ENCODE results near the gene CARMIL1. TPM values are rescaled to one million over a fixed set of nuclear protein-coding genes. Genes with fewer than 3 reads are reported as not detected.

CARMIL1 gene
- total RNA-seq, 1 donor from 2014 or later, result 30.4 TPM

DNA sequence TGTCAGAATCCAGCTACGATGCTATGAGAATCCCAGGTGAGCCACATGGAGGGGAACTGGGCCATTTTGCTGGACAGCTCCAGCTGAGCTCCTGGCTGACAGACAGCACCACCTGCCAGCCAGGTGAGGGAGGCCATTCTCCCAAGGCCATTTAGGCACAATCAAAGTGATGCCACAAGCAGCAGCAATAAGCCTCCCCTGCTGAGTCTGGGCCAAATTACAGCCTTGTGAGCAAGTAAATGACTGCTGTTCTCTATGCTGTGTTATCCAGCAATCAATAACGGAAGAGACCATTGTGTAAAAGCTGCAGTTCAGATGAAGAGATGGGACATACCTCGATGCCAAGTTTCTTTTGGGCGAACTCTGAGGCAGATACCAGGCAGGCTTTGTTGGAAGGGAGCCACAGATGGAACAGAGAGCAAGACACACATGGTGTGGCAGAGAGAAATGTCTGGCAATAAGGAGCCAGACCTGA, 358.8 kb downstream of the CARMIL1 start:
- ATAC-seq (no peak), DNase-seq (no peak)
- H3K4me1 ChIP-seq, result no peaks in the 10 kb centered on the region
- H3K27ac ChIP-seq, result no peak overlapping the region
- TF ChIP-seq, protein P1, sequence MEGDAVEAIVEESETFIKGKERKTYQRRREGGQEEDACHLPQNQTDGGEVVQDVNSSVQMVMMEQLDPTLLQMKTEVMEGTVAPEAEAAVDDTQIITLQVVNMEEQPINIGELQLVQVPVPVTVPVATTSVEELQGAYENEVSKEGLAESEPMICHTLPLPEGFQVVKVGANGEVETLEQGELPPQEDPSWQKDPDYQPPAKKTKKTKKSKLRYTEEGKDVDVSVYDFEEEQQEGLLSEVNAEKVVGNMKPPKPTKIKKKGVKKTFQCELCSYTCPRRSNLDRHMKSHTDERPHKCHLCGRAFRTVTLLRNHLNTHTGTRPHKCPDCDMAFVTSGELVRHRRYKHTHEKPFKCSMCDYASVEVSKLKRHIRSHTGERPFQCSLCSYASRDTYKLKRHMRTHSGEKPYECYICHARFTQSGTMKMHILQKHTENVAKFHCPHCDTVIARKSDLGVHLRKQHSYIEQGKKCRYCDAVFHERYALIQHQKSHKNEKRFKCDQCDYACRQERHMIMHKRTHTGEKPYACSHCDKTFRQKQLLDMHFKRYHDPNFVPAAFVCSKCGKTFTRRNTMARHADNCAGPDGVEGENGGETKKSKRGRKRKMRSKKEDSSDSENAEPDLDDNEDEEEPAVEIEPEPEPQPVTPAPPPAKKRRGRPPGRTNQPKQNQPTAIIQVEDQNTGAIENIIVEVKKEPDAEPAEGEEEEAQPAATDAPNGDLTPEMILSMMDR (IDR thresholded peaks at IDR 0.05), result no peak
- intact Hi-C loops (cut with DNase I), result no loop called here
- H3K27me3 ChIP-seq (ENCODE audit: low read depth), result no peaks in the 10 kb centered on the region
- no peaks in the 10 kb centered on the region for H3K36me3 ChIP-seq
- no peaks in the 10 kb centered on the region for H3K9me3 ChIP-seq
- H3K4me3 ChIP-seq, result no peak overlapping the region

DNA sequence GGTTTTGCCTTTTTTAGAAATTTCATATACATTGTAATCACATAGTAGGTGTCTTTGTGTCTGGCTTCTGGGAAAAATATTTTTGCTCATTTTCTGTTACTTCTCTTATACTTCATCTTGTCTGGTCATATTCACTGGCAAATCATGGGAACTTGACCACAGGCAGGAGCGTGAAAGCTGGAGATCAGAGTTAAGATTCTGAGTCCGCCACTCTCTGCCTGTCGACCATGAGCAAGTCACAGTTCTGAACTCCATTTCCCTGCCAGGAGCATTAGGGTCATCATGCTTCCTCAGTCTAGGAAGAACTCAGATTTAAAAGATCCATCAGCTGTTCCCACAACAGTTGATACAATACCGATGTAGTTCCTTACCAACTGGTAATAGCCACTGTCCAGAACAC, 360.5 kb downstream of the CARMIL1 start:
- H3K36me3 ChIP-seq, result no peaks in the 10 kb centered on the region
- no peaks in the 10 kb centered on the region for H3K27me3 ChIP-seq (ENCODE audit: low read depth)
- no peak for DNase-seq
- no peak overlapping the region for H3K27ac ChIP-seq
- no peak overlapping the region for H3K4me3 ChIP-seq
- intact Hi-C loops (cut with DNase I), result no loop called here
- TF ChIP-seq, protein P1 (IDR thresholded peaks at IDR 0.05), result no peak
- ATAC-seq, result no peak
- no peaks in the 10 kb centered on the region for H3K4me1 ChIP-seq
- H3K9me3 ChIP-seq, result no peaks in the 10 kb centered on the region

DNA sequence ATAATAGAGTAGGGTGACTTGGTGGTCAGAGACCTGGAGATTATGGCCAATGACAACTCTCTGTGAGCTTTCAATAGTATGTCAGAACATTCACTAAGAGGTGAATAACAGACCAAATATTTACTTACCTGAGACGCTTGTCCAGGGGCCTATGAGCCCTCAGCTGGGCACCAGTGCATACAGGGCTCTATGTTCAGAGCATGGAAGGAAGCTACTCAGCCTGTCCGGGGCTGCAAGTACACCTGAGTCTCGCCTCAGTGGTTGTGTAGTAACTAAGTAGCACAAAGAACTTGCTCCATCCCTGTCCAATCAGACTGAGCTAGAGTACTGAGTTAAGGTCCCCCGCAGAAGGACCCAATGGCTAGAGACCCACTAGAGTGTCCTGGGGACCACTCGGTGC, 361.3 kb downstream of the CARMIL1 start:
- ATAC-seq, result no peak
- no peaks in the 10 kb centered on the region for H3K36me3 ChIP-seq
- no peak overlapping the region for H3K4me3 ChIP-seq
- TF ChIP-seq, protein P1 (IDR thresholded peaks at IDR 0.05), result no peak
- DNase-seq, result no peak
- no peaks in the 10 kb centered on the region for H3K4me1 ChIP-seq
- intact Hi-C loops (cut with DNase I), result no loop called here
- no peak overlapping the region for H3K27ac ChIP-seq
- H3K9me3 ChIP-seq, result no peaks in the 10 kb centered on the region
- H3K27me3 ChIP-seq (ENCODE audit: low read depth), result no peaks in the 10 kb centered on the region

DNA sequence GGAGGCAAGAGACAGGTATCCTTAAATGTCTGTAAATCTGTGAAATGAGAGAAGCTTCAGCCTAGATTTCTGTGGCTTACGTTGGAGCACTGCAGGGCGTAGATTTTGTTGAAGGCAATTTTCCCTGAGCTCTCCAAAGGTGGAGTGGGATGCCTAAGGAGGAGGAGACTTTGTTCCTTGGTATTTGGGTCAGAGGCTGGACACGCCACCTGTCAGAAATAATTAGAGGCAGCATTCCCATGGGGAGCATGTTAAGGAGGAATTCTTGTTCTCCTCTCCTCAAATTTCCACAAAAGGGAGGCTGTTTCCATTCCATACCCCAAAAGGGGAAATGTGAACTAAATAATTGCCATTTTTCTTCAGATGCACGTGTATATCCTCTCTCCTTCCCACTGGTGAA, 361.7 kb downstream of the CARMIL1 start:
- no peak for ATAC-seq
- no peaks in the 10 kb centered on the region for H3K27me3 ChIP-seq (ENCODE audit: low read depth)
- no peaks in the 10 kb centered on the region for H3K9me3 ChIP-seq
- intact Hi-C loops (cut with DNase I), result no loop called here
- TF ChIP-seq, protein P1 (IDR thresholded peaks at IDR 0.05), result no peak
- H3K4me3 ChIP-seq, result no peak overlapping the region
- H3K4me1 ChIP-seq, result no peaks in the 10 kb centered on the region
- no peak for DNase-seq
- H3K36me3 ChIP-seq, result no peaks in the 10 kb centered on the region
- no peak overlapping the region for H3K27ac ChIP-seq

DNA sequence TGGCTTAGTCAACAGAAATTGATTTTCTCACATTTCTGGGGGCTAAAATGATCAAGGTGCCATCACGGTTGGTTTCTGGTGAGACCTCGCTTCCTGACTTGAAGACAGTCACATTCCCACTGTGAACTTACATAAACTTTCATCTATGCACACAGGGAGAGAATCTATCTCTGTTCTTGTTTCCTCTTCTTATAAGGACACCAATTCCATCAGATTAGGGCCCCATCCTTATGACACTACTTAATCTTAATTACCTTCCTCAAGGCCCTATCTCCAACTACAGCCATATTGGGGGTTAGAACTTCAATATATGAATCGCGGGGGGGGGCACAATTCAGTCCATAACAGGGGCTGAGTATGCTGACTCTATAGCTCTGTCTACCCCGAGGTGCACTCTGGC, 362.2 kb downstream of the CARMIL1 start:
- ATAC-seq (no peak), DNase-seq (no peak)
- no peaks in the 10 kb centered on the region for H3K36me3 ChIP-seq
- TF ChIP-seq, protein P1 (IDR thresholded peaks at IDR 0.05), result no peak
- no peaks in the 10 kb centered on the region for H3K9me3 ChIP-seq
- H3K4me3 ChIP-seq, result no peak overlapping the region
- H3K27ac ChIP-seq, result no peak overlapping the region
- H3K4me1 ChIP-seq, result no peaks in the 10 kb centered on the region
- H3K27me3 ChIP-seq (ENCODE audit: low read depth), result no peaks in the 10 kb centered on the region
- intact Hi-C loops (cut with DNase I), result no loop called here

Data from lower lobe of right lung (tissue), 2 donors.